ENCODE measurements around the gene PRR27. TPM values are rescaled to one million over a fixed set of nuclear protein-coding genes. Genes with fewer than 3 reads are reported as not detected.

Gene PRR27
- total and polyA plus RNA-seq, 4 experiments from 2014 or later, result not detected

GRCh38 chr4:70152088-70152487, 1.9 kb upstream of the PRR27 start:
- CTCF ChIA-PET (ENCODE audit: partially characterized antibody), result no interaction called here

GRCh38 chr4:70158576-70158975, 4.5 kb downstream of the PRR27 start:
- H3K27me3 ChIP-seq (ENCODE audit: insufficient read depth, low read length), result no peaks in the 10 kb centered on the region
- ChIA-PET POLR2A (ENCODE audit: partially characterized antibody) (no interaction called here), CTCF (ENCODE audit: partially characterized antibody) (no interaction called here)
- Mint-ChIP-seq H3K27me3 (no peaks in the 10 kb centered on the region), H3K36me3 (no peaks in the 10 kb centered on the region), H3K4me1 (no peaks in the 10 kb centered on the region), H3K9me3 (peaks cover 0 to 2% (median 0%) of the 10 kb centered on the region in 8 donors), H3K27ac (no peak overlapping the region), H3K4me3 (no peak overlapping the region)
- no peak overlapping the region for H3K27ac ChIP-seq (ENCODE audit: low read depth, low read length)
- no peak overlapping the region for H3K4me3 ChIP-seq (ENCODE audit: low read length in 2 of 2)
- H3K9me3 ChIP-seq (ENCODE audit: control insufficient read depth in 1 of 2, low read length in 2 of 2), result no peaks in the 10 kb centered on the region
- H3K36me3 ChIP-seq (ENCODE audit: insufficient read depth, low read length), result no peaks in the 10 kb centered on the region
- DNase-seq, result no peak
- intact Hi-C loops (cut with micrococcal nuclease), result no loop called here
- no peaks in the 10 kb centered on the region for H3K4me1 ChIP-seq (ENCODE audit: insufficient read depth, low read length)

More at GRCh38 chr4:70152088-70152487, 1.9 kb upstream of the PRR27 start:
- Histone ChIP-seq H3K9me3 (ENCODE audit: control insufficient read depth in 1 of 2, low read length in 2 of 2) (no peaks in the 10 kb centered on the region), H3K27me3 (ENCODE audit: insufficient read depth, low read length) (no peaks in the 10 kb centered on the region), H3K4me1 (ENCODE audit: insufficient read depth, low read length) (no peaks in the 10 kb centered on the region), H3K36me3 (ENCODE audit: insufficient read depth, low read length) (no peaks in the 10 kb centered on the region), H3K27ac (ENCODE audit: low read depth, low read length) (no peak overlapping the region), H3K4me3 (ENCODE audit: low read length in 2 of 2) (no peak overlapping the region)
- Mint-ChIP-seq H3K4me1 (no peaks in the 10 kb centered on the region), H3K9me3 (no peaks in the 10 kb centered on the region), H3K27ac (no peak overlapping the region), H3K36me3 (no peaks in the 10 kb centered on the region), H3K4me3 (no peak overlapping the region), H3K27me3 (no peaks in the 10 kb centered on the region)
- no peak for DNase-seq
- intact Hi-C loops (cut with micrococcal nuclease), result no loop called here
- POLR2A ChIA-PET (ENCODE audit: partially characterized antibody), result no interaction called here

GRCh38 chr4:70177090-70177489, 23.1 kb downstream of the PRR27 start:
- Histone ChIP-seq H3K4me3 (ENCODE audit: low read length in 2 of 2) (no peak overlapping the region), H3K27ac (ENCODE audit: low read depth, low read length) (no peak overlapping the region), H3K9me3 (ENCODE audit: control insufficient read depth in 1 of 2, low read length in 2 of 2) (no peaks in the 10 kb centered on the region), H3K4me1 (ENCODE audit: insufficient read depth, low read length) (no peaks in the 10 kb centered on the region), H3K36me3 (ENCODE audit: insufficient read depth, low read length) (no peaks in the 10 kb centered on the region), H3K27me3 (ENCODE audit: insufficient read depth, low read length) (no peaks in the 10 kb centered on the region)
- no peak overlapping the region for H3K27ac Mint-ChIP-seq
- no peaks in the 10 kb centered on the region for H3K4me1 Mint-ChIP-seq
- DNase-seq, result no peak
- H3K36me3 Mint-ChIP-seq, result no peaks in the 10 kb centered on the region
- no peak overlapping the region for H3K4me3 Mint-ChIP-seq
- intact Hi-C loops (cut with micrococcal nuclease), result no loop called here
- ChIA-PET CTCF (ENCODE audit: partially characterized antibody) (no interaction called here), POLR2A (ENCODE audit: partially characterized antibody) (no interaction called here)
- H3K27me3 Mint-ChIP-seq, result no peaks in the 10 kb centered on the region
- peaks cover 0 to 3% (median 0%) of the 10 kb centered on the region in 8 donors for H3K9me3 Mint-ChIP-seq

GRCh38 chr4:70178075-70178660, 24.1 kb downstream of the PRR27 start:
- H3K27ac Mint-ChIP-seq, result no peak overlapping the region
- Histone ChIP-seq H3K36me3 (ENCODE audit: insufficient read depth, low read length) (no peaks in the 10 kb centered on the region), H3K9me3 (ENCODE audit: control insufficient read depth in 1 of 2, low read length in 2 of 2) (no peaks in the 10 kb centered on the region), H3K4me1 (ENCODE audit: insufficient read depth, low read length) (no peaks in the 10 kb centered on the region), H3K27me3 (ENCODE audit: insufficient read depth, low read length) (no peaks in the 10 kb centered on the region), H3K4me3 (ENCODE audit: low read length in 2 of 2) (no peak overlapping the region), H3K27ac (ENCODE audit: low read depth, low read length) (no peak overlapping the region)
- no peaks in the 10 kb centered on the region for H3K4me1 Mint-ChIP-seq
- no peak for DNase-seq
- H3K4me3 Mint-ChIP-seq, result no peak overlapping the region
- ChIA-PET POLR2A (ENCODE audit: partially characterized antibody) (no interaction called here), CTCF (ENCODE audit: partially characterized antibody) (no interaction called here)
- H3K27me3 Mint-ChIP-seq, result no peaks in the 10 kb centered on the region
- no peaks in the 10 kb centered on the region for H3K36me3 Mint-ChIP-seq
- peaks cover 0 to 3% (median 0%) of the 10 kb centered on the region in 8 donors for H3K9me3 Mint-ChIP-seq
- intact Hi-C loops (cut with micrococcal nuclease), result no loop called here

GRCh38 chr4:70179811-70180210, 25.8 kb downstream of the PRR27 start:
- H3K4me1 ChIP-seq (ENCODE audit: insufficient read depth, low read length), result no peaks in the 10 kb centered on the region
- no peaks in the 10 kb centered on the region for H3K9me3 ChIP-seq (ENCODE audit: control insufficient read depth in 1 of 2, low read length in 2 of 2)
- intact Hi-C loops (cut with micrococcal nuclease), result no loop called here
- no peak overlapping the region for H3K27ac ChIP-seq (ENCODE audit: low read depth, low read length)
- Mint-ChIP-seq H3K27ac (no peak overlapping the region), H3K9me3 (peaks cover 0 to 3% (median 0%) of the 10 kb centered on the region in 8 donors), H3K36me3 (no peaks in the 10 kb centered on the region), H3K4me1 (no peaks in the 10 kb centered on the region), H3K4me3 (no peak overlapping the region), H3K27me3 (no peaks in the 10 kb centered on the region)
- H3K27me3 ChIP-seq (ENCODE audit: insufficient read depth, low read length), result no peaks in the 10 kb centered on the region
- no peak overlapping the region for H3K4me3 ChIP-seq (ENCODE audit: low read length in 2 of 2)
- DNase-seq, result no peak
- CTCF ChIA-PET (ENCODE audit: partially characterized antibody), result no interaction called here
- POLR2A ChIA-PET (ENCODE audit: partially characterized antibody), result no interaction called here
- no peaks in the 10 kb centered on the region for H3K36me3 ChIP-seq (ENCODE audit: insufficient read depth, low read length)

- H3K36me3 Mint-ChIP-seq, result no peaks in the 10 kb centered on the region
- no peaks in the 10 kb centered on the region for H3K4me1 Mint-ChIP-seq
- peaks cover 0 to 3% (median 0%) of the 10 kb centered on the region in 8 donors for H3K9me3 Mint-ChIP-seq
- POLR2A ChIA-PET (ENCODE audit: partially characterized antibody), result no interaction called here
- Histone ChIP-seq H3K4me1 (ENCODE audit: insufficient read depth, low read length) (no peaks in the 10 kb centered on the region), H3K9me3 (ENCODE audit: control insufficient read depth in 1 of 2, low read length in 2 of 2) (no peaks in the 10 kb centered on the region), H3K27ac (ENCODE audit: low read depth, low read length) (no peak overlapping the region), H3K27me3 (ENCODE audit: insufficient read depth, low read length) (no peaks in the 10 kb centered on the region), H3K36me3 (ENCODE audit: insufficient read depth, low read length) (no peaks in the 10 kb centered on the region), H3K4me3 (ENCODE audit: low read length in 2 of 2) (no peak overlapping the region)
- intact Hi-C loops (cut with micrococcal nuclease), result no loop called here
- no peak overlapping the region for H3K4me3 Mint-ChIP-seq
- DNase-seq, result no peak
- CTCF ChIA-PET (ENCODE audit: partially characterized antibody), result no interaction called here
- H3K27me3 Mint-ChIP-seq, result no peaks in the 10 kb centered on the region
- H3K27ac Mint-ChIP-seq, result no peak overlapping the region
Measured at GRCh38 chr4:70181864-70182263, 27.8 kb downstream of the PRR27 start.

- no peaks in the 10 kb centered on the region for H3K9me3 ChIP-seq (ENCODE audit: control insufficient read depth in 1 of 2, low read length in 2 of 2)
- POLR2A ChIA-PET (ENCODE audit: partially characterized antibody), result no interaction called here
- H3K4me1 ChIP-seq (ENCODE audit: insufficient read depth, low read length), result no peaks in the 10 kb centered on the region
- CTCF ChIA-PET (ENCODE audit: partially characterized antibody), result no interaction called here
- H3K27ac ChIP-seq (ENCODE audit: low read depth, low read length), result no peak overlapping the region
- Mint-ChIP-seq H3K9me3 (peaks cover 0 to 3% (median 0%) of the 10 kb centered on the region in 8 donors), H3K27ac (no peak overlapping the region), H3K27me3 (no peaks in the 10 kb centered on the region), H3K36me3 (no peaks in the 10 kb centered on the region), H3K4me1 (no peaks in the 10 kb centered on the region), H3K4me3 (no peak overlapping the region)
- no peaks in the 10 kb centered on the region for H3K36me3 ChIP-seq (ENCODE audit: insufficient read depth, low read length)
- no peaks in the 10 kb centered on the region for H3K27me3 ChIP-seq (ENCODE audit: insufficient read depth, low read length)
- intact Hi-C loops (cut with micrococcal nuclease), result no loop called here
- no peak for DNase-seq
- no peak overlapping the region for H3K4me3 ChIP-seq (ENCODE audit: low read length in 2 of 2)
Measured at GRCh38 chr4:70182517-70183167, 28.6 kb downstream of the PRR27 start.
